Stomach (tissue), 9 donors: ENCODE data around the gene CELF5. TPM values are rescaled to one million over a fixed set of nuclear protein-coding genes. Genes with fewer than 3 reads are reported as not detected.
"Not testable (repeated sequence)": the region's sequence is repeated elsewhere in the genome, so short reads cannot be mapped to it uniquely, and the experiment has no call there.

ENCODE experiments used
- DNase-seq, 2 donors: peaks; one replicate each; pipeline versions ENCODE4 v3.0.0 to v3.0.0-alpha.2; 2013 to 2019
- H3K27ac ChIP-seq, 5 donors: fragments of 200-600 bp in 4 of 5; sonication (generic) in 4 of 5; one replicate each; pipeline ENCODE4 v1.5.1; 2013 to 2019; ENCODE audit warnings: mild to moderate bottlenecking in 1 of 5, moderate library complexity in 1 of 5
- H3K27me3 ChIP-seq, 3 donors: fragments of 200-600 bp; sonication (generic); one replicate each; pipeline ENCODE4 v1.5.1; 2017 to 2019; ENCODE audit warnings: mixed run types in 1 of 3
- H3K36me3 ChIP-seq, 4 donors: fragments of 200-600 bp; sonication (generic); 1 replicate in 3 of 4; 2 replicates in 1 of 4; pipeline ENCODE4 v1.5.1; 2016 to 2019
- H3K4me1 ChIP-seq, 4 donors: fragments of 200-600 bp; sonication (generic); one replicate each; pipeline ENCODE4 v1.5.1; 2016 to 2019
- H3K4me3 ChIP-seq, 4 donors: fragments of 200-600 bp; sonication (generic) in 3 of 4; one replicate each; pipeline ENCODE4 v1.5.1; 2016 to 2019; ENCODE audit warnings: mild to moderate bottlenecking in 1 of 4
- H3K9me3 ChIP-seq, 4 donors: fragments of 200-600 bp; sonication (generic); one replicate each; pipeline ENCODE4 v1.5.1; 2016 to 2019
- EP300 ChIP-seq: sonication (generic); formaldehyde crosslinking; IDR thresholded peaks from one replicate; pipeline ENCODE4 v1.6.1; 2017; ENCODE audit warnings: antibody characterized with exemption
- POLR2A ChIP-seq, 4 donors: fragments of 450-650 bp; IDR thresholded peaks; one replicate each; pipeline ENCODE4 v1.6.1; 2016; ENCODE audit warnings: antibody characterized with exemption in 4 of 4, control low read depth in 2 of 4, mild to moderate bottlenecking in 1 of 4, moderate library complexity in 1 of 4
- POLR2AphosphoS5 ChIP-seq, 3 donors: sonication (generic); formaldehyde crosslinking; IDR thresholded peaks; one replicate each; pipeline ENCODE4 v1.6.1; 2016; ENCODE audit warnings: antibody characterized with exemption in 3 of 3
- WGBS, 5 donors: extraction: QIAGEN DNeasy Blood & Tissue Kit in 3 of 5; methylation state at CpG; one replicate each; pipeline versions ENCODE4 v1.1.5 to v1.1.7; 2013 to 2018; 5-methylcytosine and 5-hydroxymethylcytosine counted together
- intact Hi-C: fragments of 100-400 bp; cut with DNase I; formaldehyde crosslinking; loops from one replicate; pipeline ENCODE4 v1.15.1; 2023; ENCODE audit warnings: low total_unique reads
- polyA plus RNA-seq, 3 donors: library from polyadenylated mRNA; stranded (reverse); fragments of 200-250 nt; gene quantifications; one replicate each; pipeline ENCODE4 v1.2.3, GENCODE V29; 2013
- total RNA-seq, 5 donors: library from RNA; depleted of rRNA; stranded (reverse); fragments of >200 nt; gene quantifications; one replicate each; pipeline versions ENCODE4 v1.1.0 to v1.2.3, GENCODE V29; 2014 to 2016
- TF ChIP-seq, protein P1 (sequence below), 7 experiments: fragments of 450-650 bp in 4 of 7; fragments of 200-600 bp in 3 of 7; sonication (generic) in 3 of 7; IDR thresholded peaks; one replicate each; pipeline ENCODE4 v1.5.1; 2016 to 2019; ENCODE audit warnings: antibody characterized with exemption in 7 of 7, control low read depth in 2 of 7, mild to moderate bottlenecking in 1 of 7
- donor health status: healthy with polysubstance abuse.
- donor health status: Bipolar disorder and iron deficiency.
- donor health status: healthy.

CELF5 gene
- total and polyA plus RNA-seq, 8 donors, result 0.18 TPM; not detected in 6

DNA sequence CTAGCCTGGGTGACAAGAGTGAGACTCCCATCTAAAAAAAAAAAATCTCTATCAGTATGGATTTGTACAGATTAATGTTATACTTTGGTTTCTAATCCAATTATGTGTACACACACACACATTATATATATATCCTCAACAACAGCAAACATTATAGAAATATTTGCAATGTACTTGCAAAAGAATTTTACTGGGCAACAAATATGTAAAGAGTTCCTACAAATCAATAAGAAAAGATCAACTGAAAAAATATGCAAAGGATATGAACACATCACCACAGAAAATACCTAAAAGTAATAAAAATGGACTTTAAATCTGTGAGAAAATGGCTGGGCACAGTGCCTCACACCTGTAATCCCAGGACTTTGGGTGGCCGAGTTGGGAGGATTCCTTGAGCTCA is 101.0 kb downstream of the CELF5 start:
- H3K4me3 ChIP-seq, result no peak overlapping the region
- H3K27me3 ChIP-seq, result peaks cover 0 to 14% (median 5%) of the 10 kb centered on the region in 3 donors
- DNase-seq, result no peak
- peaks cover 0 to 13% (median 5%) of the 10 kb centered on the region in 4 donors for H3K4me1 ChIP-seq
- intact Hi-C loops, result no loop called here
- TF ChIP-seq POLR2A (IDR thresholded peaks at IDR 0.05) (no peak), POLR2AphosphoS5 (IDR thresholded peaks at IDR 0.05) (no peak)
- H3K9me3 ChIP-seq, result no peaks in the 10 kb centered on the region
- H3K36me3 ChIP-seq, result no peaks in the 10 kb centered on the region
- no peak overlapping the region for H3K27ac ChIP-seq
- 78 to 86% (median 81%) methylated on average over 1 of the region's 1 CpG for WGBS, 5 donors

GRCh38 chr19:3328743-3329142 is 104.3 kb downstream of the CELF5 start:
- Histone ChIP-seq H3K27ac (no peak overlapping the region), H3K27me3 (no peaks in the 10 kb centered on the region), H3K4me3 (no peak overlapping the region), H3K4me1 (peaks cover 0 to 23% (median 12%) of the 10 kb centered on the region in 4 donors), H3K36me3 (no peaks in the 10 kb centered on the region), H3K9me3 (no peaks in the 10 kb centered on the region)
- no peak for DNase-seq
- no peak for TF ChIP-seq POLR2A (IDR thresholded peaks at IDR 0.05)
- TF ChIP-seq, protein P1, sequence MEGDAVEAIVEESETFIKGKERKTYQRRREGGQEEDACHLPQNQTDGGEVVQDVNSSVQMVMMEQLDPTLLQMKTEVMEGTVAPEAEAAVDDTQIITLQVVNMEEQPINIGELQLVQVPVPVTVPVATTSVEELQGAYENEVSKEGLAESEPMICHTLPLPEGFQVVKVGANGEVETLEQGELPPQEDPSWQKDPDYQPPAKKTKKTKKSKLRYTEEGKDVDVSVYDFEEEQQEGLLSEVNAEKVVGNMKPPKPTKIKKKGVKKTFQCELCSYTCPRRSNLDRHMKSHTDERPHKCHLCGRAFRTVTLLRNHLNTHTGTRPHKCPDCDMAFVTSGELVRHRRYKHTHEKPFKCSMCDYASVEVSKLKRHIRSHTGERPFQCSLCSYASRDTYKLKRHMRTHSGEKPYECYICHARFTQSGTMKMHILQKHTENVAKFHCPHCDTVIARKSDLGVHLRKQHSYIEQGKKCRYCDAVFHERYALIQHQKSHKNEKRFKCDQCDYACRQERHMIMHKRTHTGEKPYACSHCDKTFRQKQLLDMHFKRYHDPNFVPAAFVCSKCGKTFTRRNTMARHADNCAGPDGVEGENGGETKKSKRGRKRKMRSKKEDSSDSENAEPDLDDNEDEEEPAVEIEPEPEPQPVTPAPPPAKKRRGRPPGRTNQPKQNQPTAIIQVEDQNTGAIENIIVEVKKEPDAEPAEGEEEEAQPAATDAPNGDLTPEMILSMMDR (IDR thresholded peaks at IDR 0.05), result no peak
- no peak for TF ChIP-seq EP300
- TF ChIP-seq POLR2AphosphoS5 (IDR thresholded peaks at IDR 0.05), result no peak
- 91 to 98% (median 97%) methylated on average over 3 of the region's 3 CpGs for WGBS, 5 donors
- intact Hi-C loops, result no loop called here

DNA sequence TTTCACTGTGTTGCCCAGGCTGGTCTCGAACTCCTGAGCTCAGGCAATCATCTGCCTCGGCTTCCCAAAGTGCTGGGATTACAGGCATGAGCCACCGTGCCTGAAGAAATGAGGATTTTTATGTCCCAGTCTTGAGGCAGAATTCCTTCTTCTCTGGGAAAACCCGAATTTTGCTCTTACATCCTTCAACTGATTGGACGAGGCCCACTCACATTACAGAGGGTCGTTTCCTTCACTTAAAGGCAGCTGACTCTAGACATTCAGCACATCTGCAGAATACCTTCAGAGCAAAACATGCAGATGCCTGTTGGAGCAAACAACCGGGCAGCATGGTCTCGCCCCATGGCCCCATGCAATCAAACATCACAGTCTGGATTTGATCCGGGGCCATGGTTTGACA is 105.6 kb downstream of the CELF5 start:
- 84 to 94% (median 90%) methylated on average over 9 of the region's 9 CpGs for WGBS, 5 donors
- Histone ChIP-seq H3K36me3 (no peaks in the 10 kb centered on the region), H3K4me1 (peaks cover 8 to 36% (median 18%) of the 10 kb centered on the region in 4 donors), H3K4me3 (no peak overlapping the region), H3K9me3 (no peaks in the 10 kb centered on the region), H3K27me3 (no peaks in the 10 kb centered on the region), H3K27ac (no peak overlapping the region)
- intact Hi-C loops, result no loop called here
- no peak for DNase-seq
- no peak for TF ChIP-seq POLR2AphosphoS5 (IDR thresholded peaks at IDR 0.05)
- TF ChIP-seq, protein P1 (IDR thresholded peaks at IDR 0.05), result no peak
- TF ChIP-seq POLR2A (IDR thresholded peaks at IDR 0.05), result no peak
- TF ChIP-seq EP300, result no peak

GRCh38 chr19:3332232-3332631 is 107.8 kb downstream of the CELF5 start:
- H3K27ac ChIP-seq, H3K4me3 ChIP-seq, H3K27me3 ChIP-seq, DNase-seq, H3K9me3 ChIP-seq, H3K36me3 ChIP-seq, intact Hi-C loops: not testable (repeated sequence)
- peaks cover 27 to 51% (median 37%) of the 10 kb centered on the region in 4 donors for H3K4me1 ChIP-seq
- 83 to 100% (median 85%) methylated on average over 1 of the region's 1 CpG; no CpG with 5 or more reads in 1 of the 5 donors for WGBS, 5 donors

GRCh38 chr19:3333020-3333583 is 108.6 kb downstream of the CELF5 start:
- TF ChIP-seq POLR2AphosphoS5 (IDR thresholded peaks at IDR 0.05) (no peak), POLR2A (IDR thresholded peaks at IDR 0.05) (no peak), EP300 (no peak)
- TF ChIP-seq, protein P1 (IDR thresholded peaks at IDR 0.05), result no peak
- intact Hi-C loops, result no loop called here
- Histone ChIP-seq H3K4me3 (no peak overlapping the region), H3K27me3 (no peaks in the 10 kb centered on the region), H3K27ac (peak overlapping the region; percentile 5 to 97 (median 87)), H3K36me3 (no peaks in the 10 kb centered on the region), H3K9me3 (no peaks in the 10 kb centered on the region), H3K4me1 (peaks cover 35 to 54% (median 44%) of the 10 kb centered on the region in 4 donors)
- no peak for DNase-seq
- 64 to 73% (median 65%) methylated on average over 4 of the region's 4 CpGs for WGBS, 5 donors
